ENCODE measurements around the gene PNPLA7.

GRCh38 chr9:137460363-137461315 lies 89.6 kb downstream of the PNPLA7 start:
- TF ChIP-seq CTCF (conservative IDR thresholded peaks at IDR 0.05; ENCODE audit: low read depth, low read length) = no peak
- no peak for TF ChIP-seq EZH2 (IDR thresholded peaks at IDR 0.05; ENCODE audit: borderline replicate concordance, low read depth, low read length, poor library complexity, severe bottlenecking)
